ENCODE results near the gene BEGAIN. TPM values are rescaled to one million over a fixed set of nuclear protein-coding genes. Genes with fewer than 3 reads are reported as not detected.

BEGAIN gene
- total RNA-seq, 4 donors from 2014 or later: 0.47 to 1.5 (median 0.53) TPM; not detected in 1

DNA sequence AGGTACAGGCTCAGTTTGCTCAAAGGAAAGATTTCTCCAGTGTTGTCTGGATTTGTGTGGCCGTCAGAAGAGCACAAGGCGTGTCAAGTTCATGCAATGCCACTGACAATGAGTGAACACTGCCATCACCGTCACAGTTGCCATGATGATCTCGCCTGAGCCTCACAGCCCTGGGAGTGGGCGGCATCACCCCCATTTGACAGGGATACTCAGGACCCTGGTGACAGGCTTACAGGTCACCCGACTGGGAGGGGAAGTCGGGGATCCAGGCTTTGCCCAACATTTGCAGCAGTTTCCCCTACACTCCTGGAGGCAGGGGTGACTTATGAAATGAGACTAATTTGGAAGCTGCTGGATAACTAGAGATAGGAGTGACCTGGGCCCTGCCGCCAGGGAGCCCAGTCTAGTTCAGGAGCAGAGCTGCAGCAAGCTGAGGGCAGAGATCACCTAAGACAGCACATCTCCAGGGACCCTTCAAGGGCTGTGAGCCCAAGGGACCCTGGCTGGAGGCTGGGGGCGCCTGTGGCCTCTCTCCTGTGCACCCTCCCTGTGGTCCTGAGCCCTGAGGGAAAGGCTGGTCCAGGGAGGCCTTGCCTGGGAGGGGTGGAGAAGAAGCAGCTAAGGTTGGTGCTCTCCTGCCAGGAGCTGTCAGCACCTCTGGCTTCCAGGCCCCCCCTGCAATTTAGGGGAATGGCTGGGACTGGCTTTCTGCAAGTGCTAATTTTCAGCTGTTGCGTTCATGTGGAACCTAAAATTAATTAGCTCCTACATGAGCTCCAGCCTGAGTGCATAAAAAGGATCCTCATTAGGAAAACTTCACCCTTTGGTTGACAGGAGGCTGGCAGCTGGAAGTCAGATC is 32.4 kb upstream of the BEGAIN start:
- intact Hi-C loops (cut with DNase I): no loop called here
- Histone ChIP-seq H3K4me3 (no peak overlapping the region), H3K36me3 (no peaks in the 10 kb centered on the region), H3K9me3 (no peaks in the 10 kb centered on the region), H3K4me1 (peaks cover 0 to 28% (median 0%) of the 10 kb centered on the region in 3 donors), H3K27me3 (peaks cover 0 to 72% (median 0%) of the 10 kb centered on the region in 4 donors), H3K27ac (no peak overlapping the region)
- WGBS, 2 donors: 68 to 70% methylated on average over 3 to 6 of the region's 10 CpGs
- no peak for TF ChIP-seq POLR2A (IDR thresholded peaks at IDR 0.05)
- TF ChIP-seq, protein P1, sequence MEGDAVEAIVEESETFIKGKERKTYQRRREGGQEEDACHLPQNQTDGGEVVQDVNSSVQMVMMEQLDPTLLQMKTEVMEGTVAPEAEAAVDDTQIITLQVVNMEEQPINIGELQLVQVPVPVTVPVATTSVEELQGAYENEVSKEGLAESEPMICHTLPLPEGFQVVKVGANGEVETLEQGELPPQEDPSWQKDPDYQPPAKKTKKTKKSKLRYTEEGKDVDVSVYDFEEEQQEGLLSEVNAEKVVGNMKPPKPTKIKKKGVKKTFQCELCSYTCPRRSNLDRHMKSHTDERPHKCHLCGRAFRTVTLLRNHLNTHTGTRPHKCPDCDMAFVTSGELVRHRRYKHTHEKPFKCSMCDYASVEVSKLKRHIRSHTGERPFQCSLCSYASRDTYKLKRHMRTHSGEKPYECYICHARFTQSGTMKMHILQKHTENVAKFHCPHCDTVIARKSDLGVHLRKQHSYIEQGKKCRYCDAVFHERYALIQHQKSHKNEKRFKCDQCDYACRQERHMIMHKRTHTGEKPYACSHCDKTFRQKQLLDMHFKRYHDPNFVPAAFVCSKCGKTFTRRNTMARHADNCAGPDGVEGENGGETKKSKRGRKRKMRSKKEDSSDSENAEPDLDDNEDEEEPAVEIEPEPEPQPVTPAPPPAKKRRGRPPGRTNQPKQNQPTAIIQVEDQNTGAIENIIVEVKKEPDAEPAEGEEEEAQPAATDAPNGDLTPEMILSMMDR (IDR thresholded peaks at IDR 0.05): no peak
- no peak for DNase-seq

- DNase-seq: no peak
- intact Hi-C loops (cut with DNase I): no loop called here
- no peaks in the 10 kb centered on the region for H3K9me3 ChIP-seq
- H3K27me3 ChIP-seq: peaks cover 0 to 64% (median 0%) of the 10 kb centered on the region in 4 donors
- peaks cover 0 to 28% (median 0%) of the 10 kb centered on the region in 3 donors for H3K4me1 ChIP-seq
- 45 to 74% methylated on average over 7 to 10 of the region's 10 CpGs for WGBS, 2 donors
- TF ChIP-seq POLR2A (IDR thresholded peaks at IDR 0.05): no peak
- TF ChIP-seq, protein P1 (IDR thresholded peaks at IDR 0.05): no peak
- H3K4me3 ChIP-seq: no peak overlapping the region
- no peaks in the 10 kb centered on the region for H3K36me3 ChIP-seq
- H3K27ac ChIP-seq: no peak overlapping the region
Measured at GRCh38 chr14:100618763-100619320, 31.6 kb upstream of the BEGAIN start.

DNA sequence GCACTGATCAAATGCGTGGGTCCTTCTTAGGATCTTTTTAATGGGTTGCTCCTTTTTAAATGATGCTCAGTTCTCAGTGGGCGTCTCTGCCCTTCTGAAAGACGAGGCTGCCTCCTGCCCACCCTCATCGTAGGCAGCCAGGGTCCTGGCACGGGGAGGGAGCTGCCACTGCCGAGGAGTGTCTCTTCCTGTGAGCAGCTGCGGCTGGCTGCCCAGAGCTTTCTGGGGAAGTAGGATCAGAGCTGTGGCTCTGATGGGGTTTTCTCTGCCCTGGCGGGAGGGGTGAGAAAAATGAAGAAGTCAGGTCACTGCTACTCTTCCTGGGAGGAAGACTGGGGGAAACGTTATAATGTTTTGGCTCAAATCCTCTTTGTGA is 31.1 kb upstream of the BEGAIN start:
- Histone ChIP-seq H3K9me3 (no peaks in the 10 kb centered on the region), H3K36me3 (no peaks in the 10 kb centered on the region), H3K4me3 (no peak overlapping the region), H3K27me3 (peaks cover 0 to 59% (median 0%) of the 10 kb centered on the region in 4 donors), H3K27ac (no peak overlapping the region), H3K4me1 (peaks cover 0 to 28% (median 0%) of the 10 kb centered on the region in 3 donors)
- intact Hi-C loops (cut with DNase I): no loop called here
- TF ChIP-seq, protein P1 (IDR thresholded peaks at IDR 0.05): no peak
- TF ChIP-seq POLR2A (IDR thresholded peaks at IDR 0.05): no peak
- WGBS, 2 donors: 37 to 46% methylated on average over 3 to 9 of the region's 9 CpGs
- no peak for DNase-seq

DNA sequence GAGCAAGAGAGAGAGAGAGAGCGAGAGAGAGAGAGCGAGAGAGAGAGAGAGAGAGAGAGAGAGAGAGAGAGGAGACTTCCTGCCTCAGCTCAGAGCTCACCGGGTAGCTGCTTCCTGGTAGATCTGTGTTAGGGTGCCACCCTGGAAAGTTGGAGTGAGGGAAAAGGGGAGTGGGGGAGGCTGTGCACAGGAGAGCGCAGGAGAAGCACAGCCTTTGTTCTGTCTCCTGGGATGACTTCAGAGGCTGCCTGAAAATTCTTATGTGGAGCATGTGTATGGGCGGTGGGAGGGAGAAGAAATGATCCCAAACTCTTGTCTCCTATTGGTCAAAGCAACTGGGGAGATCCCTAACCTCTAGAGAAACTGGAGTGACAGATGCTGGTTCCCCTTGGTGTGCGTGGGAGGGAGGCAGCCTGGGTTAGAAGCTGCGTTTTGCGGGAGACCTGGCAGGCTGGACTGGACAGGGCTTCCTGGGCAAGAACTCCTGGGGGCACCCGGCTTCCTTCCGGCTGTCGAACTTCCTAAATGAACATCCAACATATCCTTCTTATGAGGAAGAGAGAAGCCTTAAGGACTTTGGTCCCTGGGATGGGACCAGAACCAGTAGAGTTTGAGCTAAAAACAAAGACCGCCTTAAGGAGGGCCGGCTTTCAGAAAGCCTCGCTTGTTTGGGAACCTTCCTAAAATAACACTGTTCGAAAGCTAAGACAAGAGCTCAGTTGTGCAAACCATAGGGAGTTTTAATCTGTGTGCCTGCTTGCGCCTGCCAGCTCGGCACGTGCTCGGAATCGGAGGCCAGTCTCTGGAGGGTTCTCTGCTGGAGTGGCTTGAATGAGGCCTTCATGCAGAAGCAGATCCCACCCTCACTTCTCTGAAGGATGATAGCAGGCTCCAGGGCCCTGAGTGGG is 30.4 kb upstream of the BEGAIN start:
- no peaks in the 10 kb centered on the region for H3K36me3 ChIP-seq
- H3K4me1 ChIP-seq: peaks cover 0 to 27% (median 0%) of the 10 kb centered on the region in 3 donors
- intact Hi-C loops (cut with DNase I): no loop called here
- H3K27me3 ChIP-seq: peaks cover 0 to 53% (median 0%) of the 10 kb centered on the region in 4 donors
- TF ChIP-seq, protein P1 (IDR thresholded peaks at IDR 0.05): peak in 1 of 6 experiments; percentile 24
- TF ChIP-seq POLR2A (IDR thresholded peaks at IDR 0.05): no peak
- no peak overlapping the region for H3K27ac ChIP-seq
- no peak overlapping the region for H3K4me3 ChIP-seq
- 49 to 52% methylated on average over 16 of the region's 20 CpGs for WGBS, 2 donors
- DNase-seq: no peak
- H3K9me3 ChIP-seq: no peaks in the 10 kb centered on the region

Data from esophagus squamous epithelium (tissue), 5 donors.